Peyer's patch (tissue), 4 donors: Measurements from ENCODE around the gene SCNN1A. TPM values are rescaled to one million over a fixed set of nuclear protein-coding genes. Genes with fewer than 3 reads are reported as not detected.

ENCODE experiments used
- DNase-seq, 3 donors: peaks; one replicate each; pipeline ENCODE4 v3.0.0-alpha.2; 2017 to 2019
- H3K27ac ChIP-seq, 4 donors: fragments of 200-600 bp; sonication (generic); one replicate each; pipeline ENCODE4 v1.5.1; 2016 to 2019
- H3K27me3 ChIP-seq, 2 donors: fragments of 200-600 bp; sonication (generic); one replicate each; pipeline ENCODE4 v1.5.1; 2019
- H3K36me3 ChIP-seq, 3 donors: fragments of 200-600 bp; sonication (generic); one replicate each; pipeline ENCODE4 v1.5.1; 2016 to 2019
- H3K4me1 ChIP-seq, 4 donors: fragments of 200-600 bp; sonication (generic); one replicate each; pipeline ENCODE4 v1.5.1; 2016 to 2019
- H3K4me3 ChIP-seq, 4 donors: fragments of 200-600 bp; sonication (generic); 1 replicate in 3 of 4; 2 replicates in 1 of 4; pipeline ENCODE4 v1.5.1; 2016 to 2019; ENCODE audit warnings: mild to moderate bottlenecking in 1 of 4
- H3K9me3 ChIP-seq, 4 donors: fragments of 200-600 bp; sonication (generic); one replicate each; pipeline ENCODE4 v1.5.1; 2016 to 2019; ENCODE audit warnings: mild to moderate bottlenecking in 1 of 4
- CTCF ChIP-seq, 6 experiments: fragments of 450-650 bp in 4 of 6; fragments of 200-600 bp in 2 of 6; sonication (generic) in 1 of 6; IDR thresholded peaks; one replicate each; pipeline ENCODE4 v1.5.1; 2017 to 2019; ENCODE audit warnings: antibody characterized with exemption in 6 of 6, mild to moderate bottlenecking in 3 of 6, moderate library complexity in 1 of 6
- POLR2A ChIP-seq, 2 donors: fragments of 450-650 bp; IDR thresholded peaks; one replicate each; pipeline ENCODE4 v1.5.1; 2017; ENCODE audit warnings: antibody characterized with exemption in 2 of 2, mild to moderate bottlenecking in 2 of 2, moderate library complexity in 2 of 2
- total RNA-seq, 4 donors: library from RNA; depleted of rRNA; stranded (reverse); fragments of >200 nt; gene quantifications; one replicate each; pipeline ENCODE4 v1.1.0, GENCODE V29; 2016

The SCNN1A gene
- total RNA-seq, 4 donors from 2014 or later = 93.3 to 275 (median 143) TPM

GRCh38 chr12:6384499-6385436 lies 9.4 kb upstream of the SCNN1A start:
- peaks cover 0 to 29% (median 0%) of the 10 kb centered on the region in 3 donors for H3K36me3 ChIP-seq
- H3K4me1 ChIP-seq = peaks cover 3 to 47% (median 9%) of the 10 kb centered on the region in 4 donors
- no peak for TF ChIP-seq CTCF (IDR thresholded peaks at IDR 0.05)
- peak; percentile 23 to 45 for TF ChIP-seq POLR2A (IDR thresholded peaks at IDR 0.05)
- H3K27ac ChIP-seq = peak overlapping the region; percentile 77 to 93 (median 90)
- no peaks in the 10 kb centered on the region for H3K27me3 ChIP-seq
- peak in 1 of 3 donors; percentile 73 for DNase-seq
- peak overlapping the region; percentile 38 to 85 (median 76) for H3K4me3 ChIP-seq
- H3K9me3 ChIP-seq = no peaks in the 10 kb centered on the region

- Histone ChIP-seq H3K27ac (peak within 1 kb of the TSS; percentile 77 to 93 (median 90)), H3K27me3 (no peaks in the 10 kb centered on the region), H3K4me1 (peaks cover 3 to 45% (median 9%) of the 10 kb centered on the region in 4 donors), H3K9me3 (no peaks in the 10 kb centered on the region), H3K4me3 (peak within 1 kb of the TSS; percentile 38 to 85 (median 76)), H3K36me3 (peaks cover 0 to 27% (median 0%) of the 10 kb centered on the region in 3 donors)
- peak; percentile 55 to 97 (median 95) for DNase-seq
- TF ChIP-seq POLR2A (IDR thresholded peaks at IDR 0.05) (peak; percentile 82 to 95), CTCF (IDR thresholded peaks at IDR 0.05) (peak in 2 of 6 experiments; percentile 5 to 38)
Observed at GRCh38 chr12:6383572-6384498, 8.5 kb upstream of the SCNN1A start, which contains the start of gene LTBR. Gene LTBR, plus strand, starts transcription at chr12:6384162. Its CDS starts 197 bp downstream, at chr12:6384359.

- H3K4me3 ChIP-seq = peak overlapping the region in 2 of 4 donors; percentile 83 to 85
- H3K27ac ChIP-seq = peak overlapping the region; percentile 77 to 93 (median 90)
- no peak for TF ChIP-seq CTCF (IDR thresholded peaks at IDR 0.05)
- peaks cover 3 to 46% (median 9%) of the 10 kb centered on the region in 4 donors for H3K4me1 ChIP-seq
- no peaks in the 10 kb centered on the region for H3K27me3 ChIP-seq
- H3K9me3 ChIP-seq = no peaks in the 10 kb centered on the region
- H3K36me3 ChIP-seq = peaks cover 0 to 19% (median 0%) of the 10 kb centered on the region in 3 donors
- peak in 1 of 3 donors; percentile 45 for DNase-seq
Observed at GRCh38 chr12:6382982-6383381, 7.6 kb upstream of the SCNN1A start.

- TF ChIP-seq CTCF (IDR thresholded peaks at IDR 0.05) = no peak
- no peak for TF ChIP-seq POLR2A (IDR thresholded peaks at IDR 0.05)
- Histone ChIP-seq H3K27ac (peak overlapping the region in 1 of 4 donors; percentile 93), H3K27me3 (no peaks in the 10 kb centered on the region), H3K9me3 (no peaks in the 10 kb centered on the region), H3K4me3 (no peak overlapping the region), H3K4me1 (peaks cover 7 to 48% (median 9%) of the 10 kb centered on the region in 4 donors), H3K36me3 (peaks cover 0 to 14% (median 0%) of the 10 kb centered on the region in 3 donors)
- peak in 1 of 3 donors; percentile 31 for DNase-seq
Observed at GRCh38 chr12:6382371-6382770, 7.0 kb upstream of the SCNN1A start.
